ENCODE measurements around the gene RTL1. TPM values are rescaled to one million over a fixed set of nuclear protein-coding genes. Genes with fewer than 3 reads are reported as not detected.

RTL1 gene
- total and polyA plus RNA-seq, 2 of the 8 experiments (the other 6 are each of a cell fraction or from before 2014, with no cell fraction given), result not detected

- TF ChIP-seq SIX5 (IDR thresholded peaks at IDR 0.05; ENCODE audit: low read depth, low read length), result no peak
- TF ChIP-seq SAP30 (IDR thresholded peaks at IDR 0.05; ENCODE audit: insufficient read depth, insufficient replicate concordance, low read length), result no peak
- no peak for TF ChIP-seq BRCA1 (IDR thresholded peaks at IDR 0.05; ENCODE audit: low read depth, low read length)
- TF ChIP-seq TAF1 (IDR thresholded peaks at IDR 0.05; ENCODE audit: low read depth, low read length), result no peak
- no peak for TF ChIP-seq KDM1A (IDR thresholded peaks at IDR 0.05; ENCODE audit: borderline replicate concordance, low read length)
- no peak for TF ChIP-seq SP4 (IDR thresholded peaks at IDR 0.05; ENCODE audit: low read length)
- TF ChIP-seq HDAC6 (IDR thresholded peaks at IDR 0.05; ENCODE audit: low read depth, low read length), result no peak
Measured at GRCh38 chr14:100854435-100854834, 49.1 kb downstream of the RTL1 start (continued).

Data from H1 (cell line).